ENCODE measurements around the gene MEFV.
A peak's percentile ranks its signal among the peaks of the same experiment; 100 is the strongest.

Gene MEFV, protein sequence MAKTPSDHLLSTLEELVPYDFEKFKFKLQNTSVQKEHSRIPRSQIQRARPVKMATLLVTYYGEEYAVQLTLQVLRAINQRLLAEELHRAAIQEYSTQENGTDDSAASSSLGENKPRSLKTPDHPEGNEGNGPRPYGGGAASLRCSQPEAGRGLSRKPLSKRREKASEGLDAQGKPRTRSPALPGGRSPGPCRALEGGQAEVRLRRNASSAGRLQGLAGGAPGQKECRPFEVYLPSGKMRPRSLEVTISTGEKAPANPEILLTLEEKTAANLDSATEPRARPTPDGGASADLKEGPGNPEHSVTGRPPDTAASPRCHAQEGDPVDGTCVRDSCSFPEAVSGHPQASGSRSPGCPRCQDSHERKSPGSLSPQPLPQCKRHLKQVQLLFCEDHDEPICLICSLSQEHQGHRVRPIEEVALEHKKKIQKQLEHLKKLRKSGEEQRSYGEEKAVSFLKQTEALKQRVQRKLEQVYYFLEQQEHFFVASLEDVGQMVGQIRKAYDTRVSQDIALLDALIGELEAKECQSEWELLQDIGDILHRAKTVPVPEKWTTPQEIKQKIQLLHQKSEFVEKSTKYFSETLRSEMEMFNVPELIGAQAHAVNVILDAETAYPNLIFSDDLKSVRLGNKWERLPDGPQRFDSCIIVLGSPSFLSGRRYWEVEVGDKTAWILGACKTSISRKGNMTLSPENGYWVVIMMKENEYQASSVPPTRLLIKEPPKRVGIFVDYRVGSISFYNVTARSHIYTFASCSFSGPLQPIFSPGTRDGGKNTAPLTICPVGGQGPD

DNA sequence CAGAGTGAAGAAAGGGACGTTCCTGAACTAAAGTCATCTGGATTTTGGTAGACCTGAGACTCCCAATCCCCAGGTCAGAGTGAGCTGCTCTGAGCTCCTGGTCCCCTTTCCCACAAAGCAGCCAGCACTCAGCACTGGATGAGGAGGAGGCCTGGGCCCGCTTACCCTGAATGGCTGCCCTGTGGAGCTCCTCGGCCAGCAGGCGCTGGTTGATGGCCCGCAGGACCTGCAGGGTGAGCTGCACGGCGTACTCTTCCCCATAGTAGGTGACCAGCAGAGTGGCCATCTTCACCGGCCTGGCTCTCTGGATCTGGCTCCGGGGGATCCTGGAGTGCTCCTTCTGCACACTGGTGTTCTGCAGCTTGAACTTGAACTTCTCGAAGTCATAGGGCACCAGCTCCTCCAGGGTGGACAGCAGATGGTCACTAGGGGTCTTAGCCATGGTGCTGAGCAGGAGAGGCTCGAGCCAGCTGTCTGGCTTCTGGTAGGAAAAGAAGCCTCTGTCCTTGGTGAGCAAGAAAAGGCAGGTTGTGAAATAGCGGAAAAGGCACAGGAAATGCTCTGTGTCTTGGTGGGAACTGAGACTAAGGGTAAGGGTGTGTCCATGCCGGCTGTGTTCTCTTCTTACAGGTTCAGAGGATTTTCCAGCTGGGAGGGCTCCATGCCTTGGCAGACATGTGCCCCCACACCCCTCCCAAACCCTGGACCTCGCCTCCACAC, at the start of gene MEFV:
Gene MEFV (minus strand): TSS at position 488 of the 720 bp plus-strand sequence. CDS start 46 bp downstream, at position 442.
- TF ChIP-seq POLR2AphosphoS5 (IDR thresholded peaks at IDR 0.05; ENCODE audit: borderline replicate concordance, low read depth, low read length) (no peak), EZH2 (IDR thresholded peaks at IDR 0.05) (no peak), FOXP2 (optimal IDR thresholded peaks at IDR 0.05; ENCODE audit: control extremely low read depth, extremely low read length, insufficient read depth) (no peak)
- Histone ChIP-seq H3K9me3 (ENCODE audit: low read depth, low read length) (no peaks in the 10 kb centered on the region), H3K4me3 (no peak within 1 kb of the TSS), H3K9ac (ENCODE audit: insufficient read length) (no peak within 1 kb of the TSS), H3K27ac (no peak within 1 kb of the TSS), H3K36me3 (ENCODE audit: insufficient read depth, low read length) (no peaks in the 10 kb centered on the region)
- DNase-seq (ENCODE audit: low read depth, low spot score) = no peak

DNA sequence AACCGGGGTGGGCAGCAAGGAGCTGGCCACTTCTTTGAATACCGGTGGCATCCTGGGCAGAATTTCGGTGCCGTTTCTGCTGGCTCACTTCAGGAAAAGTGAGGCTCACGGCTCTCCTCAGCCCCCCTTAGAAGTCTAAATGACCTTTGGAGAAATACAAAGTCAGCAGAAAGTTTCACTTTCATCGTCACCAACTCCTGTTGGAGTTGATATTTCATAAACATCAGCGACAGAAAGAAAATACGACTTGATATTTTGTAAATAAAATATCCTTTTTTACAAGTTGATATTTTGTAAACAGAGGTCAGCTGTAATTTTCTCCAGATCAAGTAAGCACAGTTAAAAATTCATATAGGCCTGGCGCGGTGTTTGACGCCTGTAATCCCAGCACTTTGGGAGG, 49.6 kb upstream of the MEFV start:
- peak overlapping the region; percentile 87 for H3K27ac ChIP-seq
- peaks cover 38% of the 10 kb centered on the region for H3K36me3 ChIP-seq (ENCODE audit: insufficient read depth, low read length)

DNA sequence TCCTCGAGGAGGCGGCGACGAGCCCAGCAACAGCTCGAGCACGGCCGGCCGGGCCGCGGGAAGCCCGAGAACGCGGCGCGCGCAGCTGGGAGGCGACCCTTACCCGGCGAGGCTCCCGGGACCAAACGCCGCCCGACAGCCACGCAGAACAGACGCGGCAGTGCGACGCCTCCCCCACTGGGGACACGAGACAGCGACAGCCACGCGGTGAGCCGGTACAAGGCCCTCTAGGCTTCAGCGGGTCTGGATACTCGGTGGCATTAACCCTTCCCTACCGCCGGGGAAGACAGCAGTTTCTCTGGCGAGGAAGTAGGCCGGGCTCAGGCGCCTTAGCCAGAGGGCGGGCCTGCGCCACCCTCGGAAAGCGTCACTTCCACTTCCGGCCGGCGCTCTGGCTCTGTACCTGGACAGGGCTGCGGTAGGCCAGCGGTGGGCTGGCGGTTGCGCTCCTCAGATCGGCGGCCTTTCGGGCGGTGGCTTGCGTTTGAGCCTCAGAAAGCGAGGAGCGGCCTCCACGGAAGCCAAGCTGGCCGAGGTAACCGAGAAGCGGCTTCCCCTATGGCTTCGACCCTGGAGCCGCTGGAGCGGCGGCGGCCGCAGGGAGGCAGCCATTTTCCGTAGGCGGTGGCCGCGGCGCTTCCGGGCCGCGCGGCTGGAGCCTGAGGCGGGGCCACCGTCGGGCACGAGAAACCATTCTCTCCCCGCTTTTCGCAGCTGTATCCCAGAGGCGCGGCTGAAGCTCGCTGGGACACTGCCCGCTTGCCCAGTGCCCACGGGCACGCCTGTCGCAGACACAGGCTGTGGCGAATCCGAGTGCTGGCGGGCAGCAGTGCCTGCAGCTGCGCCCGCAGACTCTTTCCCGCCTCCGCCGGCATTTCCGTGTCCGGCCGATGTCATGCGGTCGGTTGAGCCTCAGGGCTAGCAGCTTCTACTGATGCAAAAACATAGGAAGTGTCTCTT, 49.0 kb upstream of the MEFV start, which contains the start of the genes TIGD7 and ZNF75A:
Gene TIGD7 (minus strand): TSS at position 322 of the 960 bp plus-strand sequence. CDS start 4,816 bp downstream, outside the sequence.
Gene ZNF75A (plus strand): TSS at position 389 of the 960 bp plus-strand sequence. CDS start 2,932 bp downstream, outside the sequence.
- H3K4me3 ChIP-seq = peak within 1 kb of the TSS; percentile 83
- H3K9me3 ChIP-seq (ENCODE audit: low read depth, low read length) = peaks cover 4% of the 10 kb centered on the region; the same call in 1 of the 2 replicates
- no peak for DNase-seq (ENCODE audit: low read depth, low spot score)
- peak; percentile 97 for TF ChIP-seq POLR2AphosphoS5 (IDR thresholded peaks at IDR 0.05; ENCODE audit: borderline replicate concordance, low read depth, low read length)
- TF ChIP-seq FOXP2 (optimal IDR thresholded peaks at IDR 0.05; ENCODE audit: control extremely low read depth, extremely low read length, insufficient read depth) = no peak
- TF ChIP-seq EZH2 (IDR thresholded peaks at IDR 0.05) = no peak
- peak within 1 kb of the TSS; percentile 84 for H3K9ac ChIP-seq (ENCODE audit: insufficient read length)
- peaks cover 43% of the 10 kb centered on the region for H3K36me3 ChIP-seq (ENCODE audit: insufficient read depth, low read length)
- H3K27ac ChIP-seq = peak within 1 kb of the TSS; percentile 87

More for the DNA sequence above, 49.6 kb upstream of the MEFV start:
- Histone ChIP-seq H3K4me3 (peak overlapping the region; percentile 83), H3K9me3 (ENCODE audit: low read depth, low read length) (peaks cover 4% of the 10 kb centered on the region; the same call in 1 of the 2 replicates), H3K9ac (ENCODE audit: insufficient read length) (peak overlapping the region; percentile 84)
- DNase-seq (ENCODE audit: low read depth, low spot score) = no peak
- TF ChIP-seq POLR2AphosphoS5 (IDR thresholded peaks at IDR 0.05; ENCODE audit: borderline replicate concordance, low read depth, low read length) (no peak), FOXP2 (optimal IDR thresholded peaks at IDR 0.05; ENCODE audit: control extremely low read depth, extremely low read length, insufficient read depth) (no peak), EZH2 (IDR thresholded peaks at IDR 0.05) (no peak)

DNA sequence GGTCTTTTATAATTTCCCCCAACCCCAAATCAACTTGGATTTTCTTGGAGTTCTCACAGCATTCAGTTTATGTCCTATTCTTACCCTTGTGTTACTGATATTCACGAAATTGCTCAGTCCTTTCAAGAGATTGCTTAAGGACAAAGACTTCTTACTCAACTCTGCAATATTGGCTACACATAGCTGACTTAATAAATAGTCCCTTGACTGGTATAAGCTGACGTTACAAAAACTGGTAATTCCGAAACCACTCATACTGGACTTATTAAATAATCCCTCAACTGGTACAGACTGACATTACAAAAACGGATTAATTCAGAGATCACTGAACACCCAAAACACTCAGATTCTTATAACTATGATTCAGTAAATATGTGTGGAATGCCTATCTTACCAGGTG, 47.9 kb upstream of the MEFV start:
- Histone ChIP-seq H3K9me3 (ENCODE audit: low read depth, low read length) (peaks cover 4% of the 10 kb centered on the region; the same call in 1 of the 2 replicates), H3K27ac (no peak overlapping the region), H3K36me3 (ENCODE audit: insufficient read depth, low read length) (peaks cover 48% of the 10 kb centered on the region), H3K9ac (ENCODE audit: insufficient read length) (no peak overlapping the region), H3K4me3 (peak overlapping the region; percentile 83)
- no peak for DNase-seq (ENCODE audit: low read depth, low spot score)
- TF ChIP-seq EZH2 (IDR thresholded peaks at IDR 0.05) = no peak
- no peak for TF ChIP-seq POLR2AphosphoS5 (IDR thresholded peaks at IDR 0.05; ENCODE audit: borderline replicate concordance, low read depth, low read length)
- TF ChIP-seq FOXP2 (optimal IDR thresholded peaks at IDR 0.05; ENCODE audit: control extremely low read depth, extremely low read length, insufficient read depth) = no peak

DNA sequence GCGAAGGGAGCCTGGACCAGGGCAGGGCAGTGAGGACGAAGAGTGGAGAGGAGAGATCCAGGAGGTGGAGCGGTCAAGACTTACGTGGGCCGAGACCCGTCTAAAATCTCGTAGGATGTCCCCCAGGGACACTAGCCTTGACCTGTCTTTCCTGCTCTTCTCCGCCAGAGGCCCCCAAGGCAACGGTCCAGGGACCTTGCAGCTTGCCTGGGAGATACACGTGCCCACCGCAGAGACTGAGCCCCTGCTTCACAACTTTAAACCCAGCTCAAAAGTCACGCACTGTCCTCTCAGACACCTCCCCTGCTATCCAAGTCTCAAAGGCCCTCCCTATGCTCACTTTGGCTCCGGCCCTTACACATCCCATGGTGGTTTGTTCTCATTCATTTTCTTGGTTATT, 39.4 kb upstream of the MEFV start:
- H3K27ac ChIP-seq = no peak overlapping the region
- peaks cover 51% of the 10 kb centered on the region for H3K36me3 ChIP-seq (ENCODE audit: insufficient read depth, low read length)
- H3K9ac ChIP-seq (ENCODE audit: insufficient read length) = no peak overlapping the region
- peaks cover 25% of the 10 kb centered on the region for H3K9me3 ChIP-seq (ENCODE audit: low read depth, low read length)
- DNase-seq (ENCODE audit: low read depth, low spot score) = no peak
- H3K4me3 ChIP-seq = no peak overlapping the region
- no peak for TF ChIP-seq POLR2AphosphoS5 (IDR thresholded peaks at IDR 0.05; ENCODE audit: borderline replicate concordance, low read depth, low read length)
- TF ChIP-seq FOXP2 (optimal IDR thresholded peaks at IDR 0.05; ENCODE audit: control extremely low read depth, extremely low read length, insufficient read depth) = no peak
- no peak for TF ChIP-seq EZH2 (IDR thresholded peaks at IDR 0.05)

DNA sequence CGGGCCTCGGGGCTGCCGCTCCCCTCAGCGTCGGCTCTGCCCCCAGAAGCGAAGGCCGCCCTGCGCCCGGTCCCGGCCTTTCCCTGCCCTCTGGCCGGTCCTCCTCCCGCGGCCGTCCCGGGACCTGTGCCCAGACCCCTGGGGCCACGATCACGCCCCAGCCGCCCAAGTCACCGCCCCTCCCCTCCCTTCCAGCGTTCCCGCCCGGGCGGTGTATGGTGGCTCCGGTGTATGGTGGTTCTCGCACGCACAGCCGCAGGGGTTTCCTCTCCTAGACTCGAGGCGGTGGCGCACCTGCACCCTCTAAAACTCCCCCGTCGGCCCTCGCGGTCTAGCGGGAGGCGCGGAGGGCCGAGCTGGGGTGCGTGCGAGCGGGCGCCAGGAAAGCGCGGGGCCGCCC, 38.8 kb upstream of the MEFV start:
- Histone ChIP-seq H3K9me3 (ENCODE audit: low read depth, low read length) (peaks cover 31% of the 10 kb centered on the region), H3K27ac (no peak overlapping the region), H3K4me3 (no peak overlapping the region), H3K9ac (ENCODE audit: insufficient read length) (no peak overlapping the region), H3K36me3 (ENCODE audit: insufficient read depth, low read length) (peaks cover 53% of the 10 kb centered on the region)
- no peak for TF ChIP-seq FOXP2 (optimal IDR thresholded peaks at IDR 0.05; ENCODE audit: control extremely low read depth, extremely low read length, insufficient read depth)
- TF ChIP-seq POLR2AphosphoS5 (IDR thresholded peaks at IDR 0.05; ENCODE audit: borderline replicate concordance, low read depth, low read length) = no peak
- no peak for TF ChIP-seq EZH2 (IDR thresholded peaks at IDR 0.05)
- DNase-seq (ENCODE audit: low read depth, low spot score) = no peak

DNA sequence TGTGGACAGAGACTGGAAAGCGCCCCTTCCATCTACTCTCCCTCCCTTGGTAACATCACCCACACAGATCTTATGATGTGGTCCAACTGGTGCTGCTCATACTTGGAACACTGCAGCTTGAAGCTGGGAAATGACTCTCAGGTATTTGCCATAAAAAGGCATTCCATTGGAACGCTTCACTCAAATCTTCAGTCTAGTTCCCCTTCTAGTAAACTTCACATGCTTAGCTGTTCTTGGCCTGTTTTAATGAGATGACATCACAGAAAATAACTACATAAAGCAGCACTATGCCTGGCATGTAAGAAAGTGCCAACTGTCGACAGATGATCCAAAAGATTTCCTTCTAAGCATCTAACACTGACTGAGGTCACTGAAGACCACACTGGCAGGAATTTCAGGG, 36.2 kb upstream of the MEFV start:
- Histone ChIP-seq H3K27ac (no peak overlapping the region), H3K9ac (ENCODE audit: insufficient read length) (no peak overlapping the region), H3K9me3 (ENCODE audit: low read depth, low read length) (peaks cover 47% of the 10 kb centered on the region), H3K4me3 (no peak overlapping the region), H3K36me3 (ENCODE audit: insufficient read depth, low read length) (peaks cover 69% of the 10 kb centered on the region)
- TF ChIP-seq FOXP2 (optimal IDR thresholded peaks at IDR 0.05; ENCODE audit: control extremely low read depth, extremely low read length, insufficient read depth) (no peak), EZH2 (IDR thresholded peaks at IDR 0.05) (no peak), POLR2AphosphoS5 (IDR thresholded peaks at IDR 0.05; ENCODE audit: borderline replicate concordance, low read depth, low read length) (no peak)
- DNase-seq (ENCODE audit: low read depth, low spot score) = no peak

Measured in SK-N-MC (cell line).